Stimulated activated CD8-positive, alpha-beta memory T cell treated with anti-CD3 and anti-CD28 coated beads, Interleukin-7, amount 100 ng/mL, for 4 hours (primary cell): ENCODE results near the gene MCM6.
"Not testable (repeated sequence)": the region's sequence is repeated elsewhere in the genome, so short reads cannot be mapped to it uniquely, and the experiment has no call there.

Source experiments
- DNase-seq, 2 donors: peaks; one replicate each; pipeline ENCODE4 v3.0.0-alpha.2; 2020; ENCODE audit warnings: low read depth in 2 of 2

Gene MCM6

DNA sequence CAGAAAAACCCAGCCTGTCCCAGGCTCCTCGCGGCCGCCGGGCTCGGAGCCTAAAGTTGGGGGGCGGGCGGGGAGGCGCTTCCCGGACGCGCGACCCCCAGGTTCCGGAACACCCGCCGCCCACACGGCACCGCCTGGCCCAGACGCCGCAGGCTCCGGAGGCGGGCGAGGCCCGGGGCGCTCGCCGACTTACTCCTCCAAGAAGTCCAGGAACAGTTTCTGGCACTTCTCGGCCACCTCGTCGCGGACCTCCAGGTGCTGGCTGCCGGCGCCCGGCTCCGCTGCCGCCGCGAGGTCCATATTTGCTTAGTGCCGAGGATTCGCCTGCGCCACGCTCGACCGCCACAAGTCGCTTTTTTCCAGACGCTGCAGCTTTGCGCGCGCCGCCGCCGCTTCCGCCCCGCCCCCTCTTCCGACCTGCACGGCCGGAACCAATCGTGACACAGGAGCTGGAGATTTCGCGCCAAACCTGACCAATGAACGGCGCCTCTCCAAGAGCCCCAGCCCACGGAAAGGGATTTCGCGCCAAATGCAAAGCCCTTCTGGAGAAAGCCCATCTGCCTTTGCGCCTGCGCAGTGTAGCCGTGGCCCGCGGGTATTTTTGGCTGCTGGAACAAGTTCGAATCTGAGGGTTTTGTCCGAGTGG lies at the start of gene MCM6:
Gene MCM6, minus strand, starts transcription at position 378 of the 646 bp plus-strand sequence. Its CDS starts 78 bp downstream, at position 300.
- peak; percentile 97 to 98 for DNase-seq

DNA sequence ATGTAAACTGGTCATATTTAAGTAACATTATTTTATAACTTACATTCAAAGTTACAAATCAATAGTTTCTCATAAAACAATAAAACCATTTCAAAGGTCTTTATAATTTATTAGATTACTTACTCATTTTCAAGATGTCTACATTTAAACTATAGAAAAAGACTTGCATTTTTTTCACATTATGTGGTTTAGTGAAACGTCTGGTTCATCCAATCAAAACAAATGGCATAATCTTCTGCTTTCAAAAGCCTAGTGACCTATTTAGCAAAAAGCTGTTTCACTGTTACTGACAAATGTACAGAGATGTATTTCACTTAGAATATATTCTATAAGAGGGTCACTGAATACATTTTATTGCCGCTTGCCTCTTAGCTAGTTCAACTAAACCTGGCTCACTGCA lies 49.3 kb upstream of the MCM6 start:
- no peak for DNase-seq

DNA sequence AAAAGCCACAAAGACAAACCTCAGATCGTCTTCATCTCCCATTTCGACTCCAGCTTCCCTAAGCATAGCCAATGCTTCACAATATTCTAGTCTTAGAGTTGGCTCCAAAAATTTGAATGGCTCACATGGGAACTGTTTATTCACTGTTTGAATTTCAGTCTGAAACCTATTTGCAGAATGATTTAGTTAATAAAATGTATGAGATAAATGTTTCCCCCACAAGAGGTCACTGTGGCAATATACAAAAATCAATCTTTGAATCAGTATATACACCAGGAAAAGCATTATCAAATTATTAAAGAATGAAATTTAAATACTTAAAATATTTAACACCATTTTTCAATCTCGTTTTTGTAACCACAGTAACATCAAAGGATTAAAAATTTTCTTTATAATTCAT lies 40.0 kb upstream of the MCM6 start:
- no peak for DNase-seq

DNA sequence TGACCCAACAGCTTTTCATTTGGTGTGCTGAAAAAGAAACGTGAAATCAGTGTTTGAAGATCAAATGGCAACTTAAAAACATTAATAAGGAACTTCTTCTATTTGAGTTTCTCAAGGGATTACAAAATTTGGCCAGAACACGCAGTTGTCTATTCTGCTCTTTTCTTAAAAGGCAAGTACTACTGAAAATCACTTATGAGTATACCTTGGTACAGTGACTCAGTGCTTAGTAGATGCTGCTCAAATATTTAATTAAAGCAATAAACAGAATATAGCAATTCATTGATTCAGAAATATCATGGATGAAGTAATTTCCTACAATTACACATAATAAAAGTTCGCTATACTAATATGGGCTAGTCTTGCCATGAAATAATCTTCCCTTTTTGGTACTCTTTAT lies 38.2 kb upstream of the MCM6 start:
- no peak for DNase-seq

DNA sequence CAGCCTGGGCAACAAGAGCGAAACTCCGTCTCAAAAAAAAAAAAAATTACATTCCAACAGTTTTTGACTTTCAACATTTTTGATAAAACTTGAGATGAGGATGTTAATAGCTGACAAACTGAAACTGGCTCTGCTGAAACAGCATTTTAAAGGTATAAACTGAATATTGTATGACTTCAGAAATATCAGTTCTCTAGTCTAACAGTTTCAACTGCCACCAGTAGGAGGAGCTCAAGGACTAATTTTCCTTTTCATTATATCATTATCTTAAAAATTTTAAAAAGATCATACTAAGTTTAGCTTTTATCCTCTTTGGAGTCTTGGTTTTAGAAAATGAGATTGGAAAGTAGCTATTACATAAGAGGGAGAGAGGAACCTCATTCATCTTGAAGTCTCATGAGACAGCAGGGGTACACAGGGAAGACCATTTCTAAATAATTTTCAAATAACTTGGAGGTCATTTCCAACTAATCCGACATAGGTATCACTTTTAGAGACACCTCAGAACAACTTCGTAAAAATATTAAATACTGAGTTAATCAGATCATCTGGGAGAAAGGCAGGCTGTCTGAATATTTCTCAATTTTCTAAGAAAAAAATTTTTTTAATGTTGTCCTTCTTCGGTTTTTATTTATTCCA lies 37.6 kb upstream of the MCM6 start:
- peak in 1 of 2 donors; percentile 8 for DNase-seq

DNA sequence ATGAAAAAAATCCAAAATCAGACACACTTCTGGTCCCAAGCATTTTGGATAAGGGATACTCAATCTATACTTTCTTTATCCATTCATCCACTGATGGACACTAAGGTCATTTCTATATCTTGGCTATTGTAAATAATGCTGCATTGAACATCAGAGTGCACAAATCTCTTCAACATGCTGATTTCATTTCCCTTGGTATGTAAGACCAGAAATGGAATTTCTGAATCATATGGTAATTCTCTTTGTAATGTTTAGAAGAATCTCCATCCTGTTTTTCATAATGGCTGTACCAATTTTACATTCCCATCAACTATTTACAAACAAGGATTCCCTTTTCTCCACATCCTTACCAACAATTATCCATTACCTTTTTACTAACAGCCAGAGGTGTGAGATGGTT lies 33.7 kb upstream of the MCM6 start:
- no peak for DNase-seq

DNA sequence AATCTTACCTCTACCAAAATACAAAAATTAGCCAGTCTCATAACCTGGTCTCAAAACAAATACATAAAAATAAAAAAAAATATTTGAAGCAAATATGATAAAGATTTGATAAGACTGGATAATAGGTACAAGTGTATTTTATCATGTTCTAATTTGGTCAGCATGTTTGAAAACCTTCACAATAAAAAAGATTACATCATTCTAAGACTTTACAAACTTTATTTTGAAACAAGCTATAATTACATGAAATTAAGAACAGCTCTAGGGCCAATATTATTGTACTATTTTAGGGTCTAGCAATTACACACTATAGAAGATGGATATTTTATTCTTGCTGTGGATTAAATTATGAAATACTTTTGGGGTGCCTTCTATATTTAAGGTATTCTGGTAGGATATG lies 29.4 kb upstream of the MCM6 start:
- DNase-seq: no peak

DNA sequence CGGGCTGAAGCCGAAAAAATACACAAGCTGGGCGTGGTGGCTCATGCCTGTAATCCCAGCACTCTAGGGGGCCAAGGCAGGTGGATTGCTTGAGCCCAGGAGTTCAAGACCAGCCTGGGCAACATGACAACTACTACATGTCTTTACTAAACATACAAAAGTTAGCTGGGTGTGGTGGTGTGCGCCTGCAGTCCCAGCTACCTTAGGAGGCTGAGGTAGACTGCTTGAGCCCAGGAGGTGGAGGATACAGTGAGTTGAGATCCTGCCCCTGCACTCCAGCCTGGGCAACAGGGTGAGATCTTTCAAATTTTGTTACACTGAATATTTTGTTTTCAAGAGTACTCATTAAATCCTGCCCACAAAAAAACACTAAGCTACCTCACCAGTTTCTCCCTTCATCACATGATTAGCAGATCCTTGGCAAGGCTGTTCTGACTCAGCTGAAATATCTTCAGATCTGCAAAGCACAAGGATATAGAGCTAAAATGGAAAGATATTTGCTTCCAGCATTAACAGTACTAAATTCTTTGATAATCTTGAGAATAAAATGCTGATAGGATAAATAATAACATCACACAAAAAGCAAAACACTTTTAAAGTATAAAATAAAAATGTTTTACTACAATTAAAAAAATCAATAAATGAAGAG lies 28.2 kb upstream of the MCM6 start:
- DNase-seq: no peak

DNA sequence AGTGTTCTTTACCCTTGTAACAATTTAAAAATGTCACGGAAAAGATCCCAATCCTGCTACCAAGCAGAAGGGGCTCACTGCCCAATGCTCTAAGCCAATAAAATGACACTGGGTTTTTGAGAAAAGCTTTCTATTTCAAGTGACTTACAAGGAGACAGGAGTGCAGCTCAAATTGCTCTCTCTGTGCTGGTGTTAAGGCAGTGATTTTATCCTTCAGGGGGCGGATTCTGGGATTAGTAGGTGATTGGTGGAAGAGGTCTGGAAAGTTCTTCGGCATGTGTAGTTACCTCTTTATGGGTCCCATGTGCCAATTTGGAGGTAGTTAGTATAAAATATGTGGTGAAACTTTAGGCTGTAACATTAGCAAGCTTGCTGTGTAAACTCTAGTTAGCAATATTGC lies 27.4 kb upstream of the MCM6 start:
- DNase-seq: no peak

DNA sequence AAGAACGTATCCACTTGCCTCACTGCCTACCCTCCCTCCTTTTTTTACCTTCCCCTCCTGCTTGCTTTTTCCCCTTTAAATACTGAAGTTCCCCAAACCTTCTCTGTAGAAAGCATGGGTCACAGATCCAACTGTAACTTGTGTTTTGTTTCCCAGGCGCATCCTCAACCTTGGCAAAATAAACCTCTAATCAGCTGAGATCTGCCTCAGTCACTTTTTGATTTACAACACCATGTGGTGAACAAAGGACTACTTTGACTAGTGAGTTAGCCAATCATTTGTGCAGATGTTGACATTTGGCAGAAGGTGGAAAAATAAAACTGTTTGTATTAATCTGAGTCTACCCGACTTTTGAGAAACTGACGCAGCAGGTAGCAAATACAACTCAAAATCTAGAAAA lies 23.3 kb upstream of the MCM6 start:
- DNase-seq: no peak

DNA sequence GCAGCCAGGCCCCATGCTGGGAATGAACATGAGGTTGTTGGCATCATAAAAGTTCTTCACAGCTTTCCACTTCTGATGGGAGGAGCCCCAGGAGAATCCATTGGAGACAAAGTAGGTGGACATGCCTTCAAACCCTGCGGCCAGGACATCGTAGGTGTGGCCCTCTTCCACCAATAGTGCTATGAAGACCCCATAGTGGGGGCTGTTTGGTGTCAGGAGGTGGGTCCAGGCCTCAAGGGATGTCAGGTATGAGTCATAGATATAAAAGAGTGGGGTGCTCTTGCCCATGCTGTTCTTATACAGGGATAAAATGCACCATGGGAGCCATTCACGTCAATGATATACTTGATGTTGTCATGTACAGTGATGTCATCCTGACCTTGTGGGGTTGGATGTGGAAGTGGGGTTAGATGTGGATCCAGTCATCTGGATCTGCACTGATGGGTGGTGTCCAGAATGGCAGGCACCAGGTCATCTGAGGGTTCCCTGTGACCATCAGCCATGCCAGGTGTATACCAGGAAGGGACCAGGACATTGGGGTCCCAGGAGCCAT lies 22.1 kb upstream of the MCM6 start:
- DNase-seq: no peak

DNA sequence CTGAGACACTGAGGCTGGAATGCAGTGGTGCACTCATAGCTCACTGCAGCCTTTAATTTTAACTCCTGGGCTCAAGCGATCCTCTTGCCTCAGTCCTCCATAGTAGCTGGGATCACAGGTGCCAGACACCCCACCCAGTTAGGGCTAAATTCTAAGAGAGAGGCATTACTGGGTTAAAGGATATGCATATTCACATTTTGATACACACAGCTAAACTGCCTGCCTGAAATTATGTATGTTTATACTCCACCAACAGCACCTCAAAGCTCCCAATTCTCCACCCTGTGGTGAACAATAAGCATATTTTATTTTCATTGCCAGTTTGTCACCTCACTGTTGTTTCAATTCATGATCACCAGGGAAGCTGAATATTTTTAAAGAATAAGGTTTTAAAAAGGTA lies 18.7 kb upstream of the MCM6 start:
- DNase-seq: no peak

DNA sequence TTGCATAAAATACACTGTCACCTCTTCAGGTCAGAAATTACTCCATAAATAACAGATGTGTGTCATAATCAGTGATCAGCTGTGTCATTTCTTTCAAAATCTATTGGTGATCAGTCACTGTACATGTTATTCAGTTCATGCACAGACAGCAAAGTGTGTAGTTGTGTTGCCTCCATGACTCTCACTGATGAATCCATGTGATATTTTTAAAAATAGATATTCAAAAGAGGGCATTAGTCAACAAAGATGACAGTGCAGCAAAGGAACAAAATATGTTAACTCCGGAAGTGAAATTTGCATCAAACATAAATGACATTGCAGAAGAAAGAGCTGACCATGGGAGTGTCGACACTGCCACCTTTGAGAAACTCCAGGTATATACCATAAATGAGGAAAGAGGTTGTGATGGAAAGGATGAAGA lies 17.1 kb upstream of the MCM6 start:
- no peak for DNase-seq

DNA sequence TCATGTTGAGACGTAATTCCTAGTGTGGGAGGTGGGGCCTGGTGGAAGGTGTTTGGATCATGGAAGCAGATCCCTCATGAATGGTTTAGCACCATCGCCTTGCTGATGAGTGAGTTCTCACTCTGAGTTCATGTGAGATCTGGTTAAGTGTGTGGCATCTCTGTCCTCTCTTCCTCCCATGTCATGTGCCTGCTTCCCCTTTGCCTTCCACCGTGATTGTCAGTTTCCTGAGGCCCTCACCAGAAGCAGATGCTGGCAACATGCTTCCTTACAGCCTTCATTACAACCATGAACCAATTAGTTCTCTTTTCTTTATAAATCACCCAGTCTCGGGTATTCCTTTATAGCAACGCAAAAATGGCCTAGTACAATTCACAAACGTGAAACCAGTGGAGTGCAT lies 14.6 kb upstream of the MCM6 start:
- DNase-seq: no peak

DNA sequence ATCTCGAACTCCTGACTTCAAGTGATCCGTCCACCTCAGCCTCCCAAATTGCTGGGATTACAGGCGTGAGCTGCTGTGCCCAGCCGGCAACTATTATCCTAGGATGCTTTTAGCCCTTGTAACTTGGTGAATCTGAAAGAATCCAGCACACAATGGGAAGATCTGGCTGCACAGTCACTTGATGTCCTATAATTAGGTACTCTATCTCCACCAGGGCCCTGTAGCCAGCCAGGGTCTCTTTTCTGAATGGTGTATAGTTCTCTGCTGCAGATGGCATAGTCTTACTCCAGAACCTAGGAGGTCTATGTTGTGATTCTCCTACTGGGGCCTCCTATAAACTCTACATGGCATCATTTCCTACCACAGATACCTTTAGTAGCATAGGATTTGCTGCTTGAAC lies 13.9 kb upstream of the MCM6 start:
- no peak for DNase-seq

DNA sequence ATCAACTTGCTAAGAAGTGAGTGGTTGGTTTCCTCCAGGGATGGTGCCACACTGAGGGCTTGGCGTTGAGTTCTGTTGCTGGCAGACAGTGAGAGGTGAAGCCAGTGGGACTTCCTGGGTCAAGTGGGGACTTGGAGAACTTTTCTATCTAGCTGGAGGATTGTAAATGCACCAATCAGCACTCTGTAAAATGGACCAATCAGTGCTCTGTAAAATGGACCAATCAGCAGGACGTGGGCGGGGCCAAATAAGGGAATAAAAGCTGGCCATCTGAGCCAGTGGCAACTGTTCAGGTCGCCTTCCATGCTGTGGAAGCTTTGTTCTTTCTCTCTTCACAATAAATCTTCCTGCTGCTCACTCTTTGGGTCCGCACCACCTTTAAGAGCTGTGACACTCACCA lies 12.3 kb upstream of the MCM6 start:
- DNase-seq: not testable (repeated sequence)

DNA sequence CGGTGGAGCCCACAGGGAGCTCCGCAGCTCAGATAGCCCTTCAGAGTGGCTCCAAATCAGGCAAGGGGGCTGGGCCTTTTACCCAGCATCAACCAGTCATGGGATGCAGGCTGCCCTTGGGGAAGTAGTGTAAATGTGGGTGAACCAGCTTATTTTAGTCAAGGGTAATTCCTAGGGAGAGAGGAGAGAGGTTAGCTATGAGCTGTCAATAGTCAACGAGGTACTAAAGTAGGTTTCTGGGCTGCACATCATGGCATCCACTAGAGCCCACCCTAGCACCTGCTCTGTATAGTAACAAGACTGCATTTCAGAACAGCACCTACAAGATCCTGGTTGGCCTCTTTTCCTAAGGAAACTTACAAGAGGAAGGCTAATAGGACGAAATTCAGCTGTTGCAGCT lies 9.5 kb upstream of the MCM6 start:
- DNase-seq: no peak

DNA sequence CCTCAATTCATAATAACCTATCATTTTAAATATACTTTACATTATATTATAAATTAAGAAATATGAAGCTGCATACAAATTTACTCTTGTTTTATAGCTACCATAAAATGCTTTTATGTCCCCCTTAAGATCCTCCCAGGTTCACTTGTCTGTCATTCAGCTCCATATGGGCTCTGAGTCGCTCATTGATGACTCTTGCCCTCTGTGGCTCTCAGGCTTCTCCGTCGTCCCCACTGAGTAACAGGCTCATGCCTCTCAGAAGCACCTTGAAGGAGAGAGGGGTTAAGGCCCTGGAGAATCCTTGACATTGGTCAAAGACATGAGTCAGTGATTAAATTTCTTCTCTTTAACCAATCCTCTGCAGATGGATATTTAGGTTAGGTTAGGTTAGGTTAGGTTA lies 6.2 kb upstream of the MCM6 start:
- no peak for DNase-seq

DNA sequence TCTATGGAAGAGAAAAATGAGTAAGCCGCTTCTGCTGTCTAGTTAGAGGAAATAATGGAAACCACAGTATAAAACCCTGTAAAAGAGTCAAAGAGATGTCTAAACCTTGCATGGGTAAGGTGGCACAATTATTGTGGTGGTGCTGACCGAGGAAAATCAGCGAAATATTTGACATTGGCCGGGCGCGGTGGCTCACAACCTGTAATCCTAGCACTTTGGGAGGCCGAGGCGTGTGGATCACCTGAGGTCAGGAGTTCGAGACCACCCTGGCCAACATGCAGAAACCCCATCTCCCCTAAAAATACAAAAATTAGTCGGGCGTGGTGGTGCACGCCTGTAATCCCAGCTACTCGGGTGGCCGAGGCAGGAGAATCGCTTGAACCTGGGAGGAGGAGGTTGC lies 527 bp upstream of the MCM6 start:
- not testable (repeated sequence) for DNase-seq

DNA sequence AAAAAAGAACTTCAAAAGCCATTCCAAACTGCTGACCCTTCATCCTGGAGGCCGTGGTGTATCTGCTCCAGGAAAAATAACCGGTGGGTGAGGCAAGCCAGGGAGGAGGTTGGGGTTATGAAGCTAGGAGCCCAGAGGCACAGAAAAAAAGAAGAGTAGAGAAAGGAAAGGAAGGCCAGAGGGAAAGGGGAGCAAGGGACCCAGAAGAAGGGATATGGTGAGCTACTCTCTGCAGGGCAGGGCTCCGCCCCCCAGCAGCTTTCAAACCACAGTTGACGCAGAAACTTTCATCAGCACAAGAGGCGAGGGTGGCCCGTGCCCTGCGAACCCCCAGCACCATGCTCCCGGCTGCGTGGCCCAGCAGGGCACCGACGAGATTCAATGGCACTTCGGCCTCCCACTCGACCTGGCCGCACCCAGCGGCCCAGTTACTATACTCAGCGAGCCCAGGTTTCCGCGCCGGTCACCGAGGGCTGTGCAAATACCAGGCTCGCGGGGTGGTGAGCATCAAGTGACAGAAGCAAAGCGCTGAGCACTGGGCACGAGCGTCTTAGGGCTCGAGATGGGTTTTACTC lies 665 bp downstream of the MCM6 start:
- peak; percentile 66 to 70 for DNase-seq

DNA sequence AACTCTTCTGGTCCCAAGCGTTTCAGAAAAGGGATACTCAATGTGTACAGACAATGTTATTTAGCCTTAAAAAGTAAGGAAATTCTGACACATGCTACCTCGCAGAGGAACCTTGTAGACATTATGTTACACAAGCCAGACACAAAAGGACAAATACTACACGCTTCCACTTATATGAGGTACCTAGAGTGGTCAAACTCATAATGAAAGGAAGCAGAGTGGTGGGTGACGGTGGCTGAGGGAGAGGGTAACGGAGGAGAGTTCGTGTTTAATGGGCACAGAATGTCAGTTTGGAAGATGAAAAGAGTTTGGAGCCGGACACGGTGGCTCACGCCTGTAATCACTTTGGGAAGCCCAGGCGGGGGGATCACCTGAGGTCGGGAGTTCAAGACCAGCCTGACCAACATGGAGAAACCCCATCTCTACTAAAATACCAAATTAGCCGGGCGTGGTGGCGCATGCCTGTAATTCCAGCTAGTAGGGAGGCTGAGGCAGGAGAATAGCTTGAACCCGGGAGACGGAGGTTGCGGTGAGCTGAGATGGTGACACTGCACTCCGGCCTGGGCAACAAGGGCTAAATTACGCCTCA lies 1.4 kb downstream of the MCM6 start:
- DNase-seq: no peak

DNA sequence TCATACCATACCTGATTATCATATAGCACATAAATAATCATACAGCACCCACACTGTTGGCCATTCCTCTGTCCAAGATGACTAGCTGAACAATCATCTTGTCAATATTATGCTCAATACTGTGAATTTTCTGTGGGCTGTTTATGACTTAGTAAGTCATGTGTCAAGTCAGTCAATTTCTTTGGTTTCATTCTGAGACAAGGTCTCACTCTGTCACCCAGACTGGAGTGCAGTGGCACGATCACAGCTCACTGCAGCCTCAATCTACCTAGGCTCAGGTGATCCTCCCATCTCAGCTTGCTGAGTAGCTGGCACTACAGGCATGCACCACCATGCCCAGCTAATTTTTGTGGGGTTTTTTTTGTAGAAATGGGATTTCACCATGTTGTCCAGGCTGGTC lies 5.7 kb downstream of the MCM6 start:
- no peak for DNase-seq
